UCSD-AML1 (cell line): ENCODE results near the gene CIAO3.

Source experiments
- DNase-seq: peaks from one replicate; lab custom pipeline; 2025; ENCODE audit not compliant: unreplicated experiment; lab: John Stamatoyannopoulos, UW

The CIAO3 gene

GRCh38 chr16:736936-737481 is 3.8 kb downstream of the CIAO3 start:
- DNase-seq: no peak

- no peak for DNase-seq
These were observed 4.8 kb downstream of the CIAO3 start for GRCh38 chr16:735982-736453.

GRCh38 chr16:734981-735881 is 5.6 kb downstream of the CIAO3 start:
- no peak for DNase-seq

- DNase-seq: no peak
These were observed 6.4 kb downstream of the CIAO3 start for GRCh38 chr16:734208-734980.

GRCh38 chr16:733382-734207 is 7.2 kb downstream of the CIAO3 start:
- DNase-seq: peak; percentile 19

GRCh38 chr16:732936-733335 is 7.9 kb downstream of the CIAO3 start:
- DNase-seq: no peak

- DNase-seq: no peak
These were observed 8.5 kb downstream of the CIAO3 start for GRCh38 chr16:732332-732731.

GRCh38 chr16:730666-731509 is 9.9 kb downstream of the CIAO3 start:
- no peak for DNase-seq

GRCh38 chr16:729768-730665 is 10.8 kb downstream of the CIAO3 start:
- no peak for DNase-seq

GRCh38 chr16:728890-729744 is 11.7 kb downstream of the CIAO3 start:
- no peak for DNase-seq

GRCh38 chr16:728131-728889 is 12.5 kb downstream of the CIAO3 start:
- DNase-seq: peak; percentile 53

- DNase-seq: no peak
These were observed 13.4 kb downstream of the CIAO3 start for GRCh38 chr16:727291-727977.

GRCh38 chr16:726438-727290 is 14.1 kb downstream of the CIAO3 start, which contains the start of the genes CCDC78 and HAGHL:
Gene CCDC78, minus strand, starts transcription at chr16:726443. Its CDS starts 76 bp downstream, at chr16:726367.
Gene HAGHL, plus strand, starts transcription at chr16:727106. Its CDS starts 404 bp downstream, at chr16:727510.
- peak; percentile 65 for DNase-seq

GRCh38 chr16:726188-726437 is 14.7 kb downstream of the CIAO3 start:
- no peak for DNase-seq

- no peak for DNase-seq
These were observed 15.2 kb downstream of the CIAO3 start for GRCh38 chr16:725463-726187.
